BLaER1 treated with 17β-estradiol and CSF1 and Interleukin-3, amounts not matched to agents 10 nM and 100 nM (cell line): Measurements from ENCODE around the gene STRBP.

ENCODE experiments used
- H3K27ac ChIP-seq, 11 experiments: shearing (Covaris generic); formaldehyde crosslinking; 2 replicates each; pipeline ENCODE4 v1.8.1; 2022
- H3K27me3 ChIP-seq, 11 experiments: shearing (Covaris generic); formaldehyde crosslinking; 2 replicates each; pipeline ENCODE4 v1.8.1; 2022
- H3K36me3 ChIP-seq, 11 experiments: shearing (Covaris generic); formaldehyde crosslinking; 2 replicates each; pipeline ENCODE4 v1.8.1; 2022
- H3K4me1 ChIP-seq, 10 experiments: shearing (Covaris generic); formaldehyde crosslinking; 2 replicates each; pipeline ENCODE4 v1.8.1; 2022
- H3K4me2 ChIP-seq, 11 experiments: shearing (Covaris generic); formaldehyde crosslinking; 2 replicates each; pipeline ENCODE4 v1.8.1; 2022
- H3K4me3 ChIP-seq, 10 experiments: shearing (Covaris generic); formaldehyde crosslinking; 2 replicates each; pipeline ENCODE4 v1.8.1; 2022
- H3K9ac ChIP-seq, 11 experiments: shearing (Covaris generic); formaldehyde crosslinking; 2 replicates each; pipeline ENCODE4 v1.8.1; 2022
- H3K9me3 ChIP-seq, 11 experiments: shearing (Covaris generic); formaldehyde crosslinking; replicated peaks in 1 of 11; 2 replicates each; pipeline ENCODE4 v1.8.1; 2022
- H4K20me1 ChIP-seq, 11 experiments: shearing (Covaris generic); formaldehyde crosslinking; 2 replicates each; pipeline ENCODE4 v1.8.1; 2022
- Cebpa-rat ChIP-seq, 11 experiments: shearing (Covaris generic); IDR thresholded peaks; 2 replicates each; pipeline ENCODE4 v1.8.1; 2022

The STRBP gene

DNA sequence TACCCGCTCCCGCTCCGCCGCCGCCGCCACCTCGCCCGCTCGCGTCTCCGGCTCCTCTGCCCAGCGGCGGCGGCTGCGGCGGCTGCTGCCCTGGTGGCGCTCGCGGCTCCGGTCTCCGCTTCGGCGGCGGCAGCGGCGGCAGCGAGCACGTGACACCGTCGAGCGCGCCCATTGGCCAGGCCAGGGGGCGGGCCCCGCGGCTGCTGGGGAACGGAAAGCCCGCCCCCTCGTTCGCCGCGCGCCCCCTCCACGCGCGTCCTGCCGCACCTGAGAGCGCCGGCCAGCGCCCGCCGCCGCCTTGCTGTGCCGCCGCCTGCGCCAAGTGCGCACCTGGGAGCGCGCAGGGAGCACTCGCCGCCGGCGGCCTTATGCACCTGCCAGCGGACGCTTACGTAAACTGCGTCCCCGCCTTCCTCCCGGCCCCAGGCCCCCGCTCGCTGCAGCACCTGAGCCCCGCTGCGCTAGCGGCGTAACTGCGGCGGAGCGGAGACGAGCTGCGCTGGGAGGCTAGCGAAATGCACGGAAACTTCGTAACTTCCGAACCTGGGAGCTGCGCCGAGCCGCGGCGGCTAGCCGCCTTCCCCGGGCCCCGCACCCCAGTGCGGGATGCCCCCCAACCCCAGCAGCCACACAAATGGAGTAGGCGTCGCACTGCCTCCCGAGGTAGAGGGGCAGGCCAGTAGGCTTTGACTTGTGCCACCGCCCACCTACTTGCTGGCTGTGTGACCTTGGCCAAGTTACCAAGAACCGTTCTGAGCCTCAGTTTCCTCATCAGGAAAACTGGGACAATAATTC lies at the start of gene STRBP:
Gene STRBP, minus strand, starts transcription at position 122 of the 795 bp plus-strand sequence. CDS start 84,452 bp downstream, outside the sequence.
- Histone ChIP-seq H3K27ac (peak within 1 kb of the TSS; percentile 81 to 91 (median 88)), H4K20me1 (peaks cover 0 to 45% (median 21%) of the 10 kb centered on the region in 11 experiments; a peak in 14 of 22 replicates), H3K9ac (peak within 1 kb of the TSS; percentile 89 to 96 (median 91)), H3K4me3 (peak within 1 kb of the TSS; percentile 85 to 99 (median 96)), H3K36me3 (peaks cover 0 to 8% (median 0%) of the 10 kb centered on the region in 11 experiments; a peak in 2 of 22 replicates), H3K9me3 (no peaks in the 10 kb centered on the region), H3K27me3 (no peaks in the 10 kb centered on the region), H3K4me2 (peak within 1 kb of the TSS; percentile 83 to 93 (median 89)), H3K4me1 (peaks cover 10 to 62% (median 51%) of the 10 kb centered on the region in 10 experiments; a peak in 19 of 20 replicates)
- TF ChIP-seq Cebpa-rat (IDR thresholded peaks at IDR 0.05) = no peak

GRCh38 chr9:123316053-123316718 lies 47.8 kb upstream of the STRBP start:
- Histone ChIP-seq H3K4me2 (peak overlapping the region; percentile 46 to 71 (median 64)), H3K4me3 (no peak overlapping the region), H3K9ac (peak overlapping the region in 8 of 11 experiments; percentile 16 to 60 (median 44); a peak in 10 of 22 replicates), H4K20me1 (no peaks in the 10 kb centered on the region), H3K27ac (peak overlapping the region in 9 of 11 experiments; percentile 54 to 82 (median 69); a peak in 17 of 22 replicates), H3K9me3 (no peaks in the 10 kb centered on the region), H3K27me3 (no peaks in the 10 kb centered on the region), H3K36me3 (no peaks in the 10 kb centered on the region), H3K4me1 (peaks cover 54 to 91% (median 87%) of the 10 kb centered on the region in 10 experiments)
- TF ChIP-seq Cebpa-rat (IDR thresholded peaks at IDR 0.05) = peak in 2 of 11 experiments; percentile 27 to 40; a peak in 1 of 22 replicates

DNA sequence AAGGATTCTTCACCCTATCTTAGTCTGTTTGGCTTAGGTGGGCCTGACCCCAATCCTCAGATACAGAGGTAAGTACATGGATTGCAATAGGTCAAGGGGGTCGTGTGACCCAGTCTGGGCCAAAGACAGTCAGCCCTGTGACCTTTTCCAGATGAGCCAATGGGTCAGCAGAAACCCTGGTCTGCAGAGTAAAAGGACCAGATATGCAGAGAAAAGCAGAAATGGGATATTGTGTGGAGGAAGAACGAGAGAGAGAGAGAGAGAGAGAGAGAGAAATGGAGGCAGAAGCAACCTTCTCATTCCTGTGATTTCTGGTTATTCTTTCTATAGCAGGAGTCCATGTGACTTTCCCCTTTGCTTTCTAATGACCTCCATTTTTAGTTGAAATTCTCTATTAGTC lies 47.2 kb upstream of the STRBP start:
- TF ChIP-seq Cebpa-rat (IDR thresholded peaks at IDR 0.05) = no peak
- Histone ChIP-seq H3K36me3 (no peaks in the 10 kb centered on the region), H3K9ac (no peak overlapping the region), H3K9me3 (no peaks in the 10 kb centered on the region), H3K27ac (peak overlapping the region in 9 of 11 experiments; percentile 54 to 82 (median 69); a peak in 16 of 22 replicates), H3K4me1 (peaks cover 56 to 91% (median 87%) of the 10 kb centered on the region in 10 experiments), H4K20me1 (no peaks in the 10 kb centered on the region), H3K27me3 (no peaks in the 10 kb centered on the region), H3K4me2 (peak overlapping the region; percentile 46 to 71 (median 64); a peak in 15 of 22 replicates), H3K4me3 (no peak overlapping the region)

- H3K4me1 ChIP-seq = peaks cover 56 to 92% (median 86%) of the 10 kb centered on the region in 10 experiments
- peak overlapping the region in 5 of 11 experiments; percentile 1 to 77 (median 28); a peak in 4 of 22 replicates for H3K4me2 ChIP-seq
- H3K4me3 ChIP-seq = no peak overlapping the region
- H3K27ac ChIP-seq = peak overlapping the region in 8 of 11 experiments; percentile 4 to 76 (median 34); a peak in 8 of 22 replicates
- no peaks in the 10 kb centered on the region for H3K27me3 ChIP-seq
- no peaks in the 10 kb centered on the region for H3K9me3 ChIP-seq
- no peaks in the 10 kb centered on the region for H3K36me3 ChIP-seq
- H4K20me1 ChIP-seq = no peaks in the 10 kb centered on the region
- no peak overlapping the region for H3K9ac ChIP-seq
- TF ChIP-seq Cebpa-rat (IDR thresholded peaks at IDR 0.05) = no peak
Observed at GRCh38 chr9:123314617-123315016, 46.2 kb upstream of the STRBP start.

GRCh38 chr9:123312306-123312877 lies 44.0 kb upstream of the STRBP start:
- H3K9me3 ChIP-seq = no peaks in the 10 kb centered on the region
- TF ChIP-seq Cebpa-rat (IDR thresholded peaks at IDR 0.05) = no peak
- peak overlapping the region in 3 of 11 experiments; percentile 63; a peak in 5 of 22 replicates for H3K9ac ChIP-seq
- H3K4me3 ChIP-seq = no peak overlapping the region
- no peaks in the 10 kb centered on the region for H4K20me1 ChIP-seq
- H3K27me3 ChIP-seq = no peaks in the 10 kb centered on the region
- H3K4me2 ChIP-seq = peak overlapping the region; percentile 31 to 90 (median 77)
- no peaks in the 10 kb centered on the region for H3K36me3 ChIP-seq
- H3K27ac ChIP-seq = peak overlapping the region in 8 of 11 experiments; percentile 19 to 76 (median 56); a peak in 13 of 22 replicates
- peaks cover 45 to 92% (median 86%) of the 10 kb centered on the region in 10 experiments for H3K4me1 ChIP-seq

GRCh38 chr9:123311250-123311752 lies 42.9 kb upstream of the STRBP start:
- H3K36me3 ChIP-seq = no peaks in the 10 kb centered on the region
- peak overlapping the region in 8 of 11 experiments; percentile 9 to 63 (median 46); a peak in 13 of 22 replicates for H3K9ac ChIP-seq
- H3K27ac ChIP-seq = peak overlapping the region in 8 of 11 experiments; percentile 21 to 76 (median 60); a peak in 15 of 22 replicates
- no peaks in the 10 kb centered on the region for H3K9me3 ChIP-seq
- peaks cover 37 to 94% (median 88%) of the 10 kb centered on the region in 10 experiments for H3K4me1 ChIP-seq
- H4K20me1 ChIP-seq = no peaks in the 10 kb centered on the region
- H3K4me3 ChIP-seq = no peak overlapping the region; a peak in 2 of 20 replicates
- peak overlapping the region; percentile 25 to 90 (median 76); a peak in 21 of 22 replicates for H3K4me2 ChIP-seq
- TF ChIP-seq Cebpa-rat (IDR thresholded peaks at IDR 0.05) = no peak
- H3K27me3 ChIP-seq = no peaks in the 10 kb centered on the region

GRCh38 chr9:123310551-123311249 lies 42.3 kb upstream of the STRBP start:
- Histone ChIP-seq H3K9ac (peak overlapping the region in 5 of 11 experiments; percentile 32 to 63 (median 63); a peak in 8 of 22 replicates), H4K20me1 (no peaks in the 10 kb centered on the region), H3K27me3 (no peaks in the 10 kb centered on the region), H3K4me1 (peaks cover 31 to 94% (median 88%) of the 10 kb centered on the region in 10 experiments), H3K27ac (peak overlapping the region in 7 of 11 experiments; percentile 30 to 76 (median 64); a peak in 13 of 22 replicates), H3K36me3 (no peaks in the 10 kb centered on the region), H3K9me3 (no peaks in the 10 kb centered on the region), H3K4me2 (peak overlapping the region in 10 of 11 experiments; percentile 25 to 90 (median 76); a peak in 18 of 22 replicates), H3K4me3 (no peak overlapping the region)
- no peak for TF ChIP-seq Cebpa-rat (IDR thresholded peaks at IDR 0.05)

GRCh38 chr9:123309611-123310010 lies 41.2 kb upstream of the STRBP start:
- Histone ChIP-seq H4K20me1 (no peaks in the 10 kb centered on the region), H3K27ac (peak overlapping the region in 3 of 11 experiments; percentile 56 to 76 (median 76); a peak in 4 of 22 replicates), H3K9me3 (no peaks in the 10 kb centered on the region), H3K9ac (no peak overlapping the region), H3K36me3 (no peaks in the 10 kb centered on the region), H3K27me3 (no peaks in the 10 kb centered on the region), H3K4me2 (peak overlapping the region in 9 of 11 experiments; percentile 0 to 80 (median 5); a peak in 10 of 22 replicates), H3K4me3 (no peak overlapping the region), H3K4me1 (peaks cover 35 to 99% (median 92%) of the 10 kb centered on the region in 10 experiments)
- no peak for TF ChIP-seq Cebpa-rat (IDR thresholded peaks at IDR 0.05)
